NOMO-1 treated with dmso at 0.1 percent for 144 hours (cell line): Measurements from ENCODE around the gene UNC119B.
A peak's percentile ranks its signal among the peaks of the same experiment; 100 is the strongest.
"Not testable (repeated sequence)": the region's sequence is repeated elsewhere in the genome, so short reads cannot be mapped to it uniquely, and the experiment has no call there.

ENCODE experiments used
- DNase-seq: peaks from one replicate; lab custom pipeline; 2025; ENCODE audit not compliant: unreplicated experiment; lab: John Stamatoyannopoulos, UW

Gene UNC119B

GRCh38 chr12:120718055-120718454, 7.8 kb downstream of the UNC119B start:
- DNase-seq = no peak

DNA sequence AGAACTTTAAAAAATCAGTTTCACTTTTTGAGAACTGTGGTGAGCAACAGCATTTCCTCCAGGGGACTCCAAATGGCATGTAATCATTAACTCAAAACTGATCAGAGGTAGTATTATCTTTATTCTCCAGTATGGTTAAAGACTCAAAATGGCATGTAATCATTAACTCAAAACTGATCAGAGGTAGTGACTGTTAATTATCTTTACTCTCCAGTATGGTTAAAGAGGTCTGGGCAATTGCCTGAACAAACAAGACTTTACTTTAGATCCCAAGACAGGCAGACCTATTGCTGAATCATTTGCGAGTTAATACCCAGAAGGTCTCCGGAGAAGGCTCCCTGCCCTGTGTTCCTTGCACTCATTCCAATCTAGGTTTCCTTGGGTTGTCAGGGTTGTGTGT, 8.8 kb downstream of the UNC119B start:
- no peak for DNase-seq

DNA sequence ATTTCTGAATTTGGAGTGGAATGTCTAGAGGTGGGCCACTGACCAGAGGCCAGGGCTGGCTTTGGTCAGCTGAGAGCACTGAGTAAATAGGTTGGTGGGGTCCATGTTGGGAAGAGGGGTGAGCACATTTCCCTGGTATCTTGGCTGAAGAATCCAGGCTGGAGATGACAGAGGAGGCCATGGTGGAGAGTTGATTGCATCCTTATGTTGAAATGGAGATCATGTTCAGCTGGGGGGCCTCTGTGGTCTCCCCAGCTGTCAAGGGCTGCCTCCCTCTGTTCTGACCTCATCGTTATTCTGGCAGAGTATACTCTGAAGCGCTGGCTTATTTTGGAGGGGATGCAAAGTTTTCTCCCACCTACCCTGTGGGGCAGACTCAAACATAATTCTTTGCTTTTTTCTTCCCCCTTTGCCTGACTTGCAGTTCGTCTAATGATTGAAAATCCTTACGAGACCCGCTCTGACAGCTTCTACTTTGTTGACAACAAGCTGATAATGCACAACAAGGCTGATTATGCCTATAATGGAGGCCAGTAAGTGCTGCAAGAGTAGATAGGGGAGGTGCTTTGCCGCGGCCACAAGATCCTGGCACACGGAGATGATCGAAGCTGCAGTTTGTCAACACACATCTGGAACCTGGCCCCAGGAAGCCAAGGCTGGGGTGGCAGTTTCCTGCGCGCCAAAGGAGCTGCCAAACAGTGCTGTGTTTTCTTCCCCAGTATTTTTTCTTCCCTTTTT, 9.4 kb downstream of the UNC119B start:
- no peak for DNase-seq

DNA sequence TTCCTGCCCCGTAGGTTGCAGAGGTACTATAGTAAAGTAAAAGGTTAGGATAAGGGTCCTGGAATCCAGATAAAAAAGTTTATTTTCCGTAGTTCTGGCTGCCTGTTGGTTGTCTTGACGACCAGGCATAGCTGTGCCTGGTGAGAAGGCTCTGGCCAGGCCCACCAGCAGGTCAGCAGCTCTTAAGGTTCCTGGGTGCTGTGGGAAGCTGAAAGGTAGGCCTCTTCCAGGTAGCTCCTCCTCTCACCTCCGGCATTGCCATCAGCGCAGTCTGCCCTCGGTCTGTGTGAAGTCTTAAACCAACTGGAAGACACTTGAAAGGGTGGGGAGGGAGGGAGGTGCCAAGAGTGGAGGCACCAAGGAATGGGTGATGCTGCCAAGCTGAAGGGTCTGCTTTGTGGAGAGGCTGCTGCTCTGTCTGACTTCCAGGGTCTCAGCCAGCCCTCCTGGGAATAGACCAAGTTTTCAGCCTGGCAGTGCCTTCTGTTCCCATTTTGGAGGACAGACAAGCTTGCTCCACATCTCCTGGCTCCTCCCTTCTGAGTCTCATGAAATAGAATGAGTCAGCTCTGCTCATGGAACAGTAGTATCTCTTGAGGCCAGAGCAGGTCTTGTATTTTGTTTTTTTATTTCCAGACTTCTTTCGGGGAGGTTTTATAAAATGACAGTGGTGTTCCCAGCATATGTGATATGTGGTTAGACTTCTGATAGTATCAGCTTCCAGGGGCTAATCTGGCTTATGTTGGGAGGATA, 10.2 kb downstream of the UNC119B start:
- no peak for DNase-seq

GRCh38 chr12:120720987-120721801, 10.9 kb downstream of the UNC119B start:
- no peak for DNase-seq

GRCh38 chr12:120721866-120722265, 11.6 kb downstream of the UNC119B start:
- DNase-seq = no peak

DNA sequence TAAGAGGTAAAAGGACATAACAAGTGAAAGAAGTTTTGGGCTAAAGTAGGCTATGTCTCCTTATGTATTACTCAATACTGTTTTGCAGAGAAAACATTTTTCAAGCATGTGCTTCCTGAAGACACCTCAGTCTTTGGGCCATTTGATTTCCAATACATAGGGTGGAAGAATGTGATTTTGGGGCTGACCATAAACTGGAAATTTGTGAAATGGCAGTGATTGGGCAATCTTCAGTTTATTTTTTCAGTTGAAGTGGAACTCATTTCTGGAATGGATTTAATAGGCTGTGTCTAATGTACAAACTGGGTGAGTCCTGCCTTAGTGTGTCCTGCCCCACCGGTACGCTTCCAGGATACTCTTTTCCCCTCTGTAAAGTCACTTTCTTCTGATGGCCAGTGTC, 12.5 kb downstream of the UNC119B start:
- no peak for DNase-seq

DNA sequence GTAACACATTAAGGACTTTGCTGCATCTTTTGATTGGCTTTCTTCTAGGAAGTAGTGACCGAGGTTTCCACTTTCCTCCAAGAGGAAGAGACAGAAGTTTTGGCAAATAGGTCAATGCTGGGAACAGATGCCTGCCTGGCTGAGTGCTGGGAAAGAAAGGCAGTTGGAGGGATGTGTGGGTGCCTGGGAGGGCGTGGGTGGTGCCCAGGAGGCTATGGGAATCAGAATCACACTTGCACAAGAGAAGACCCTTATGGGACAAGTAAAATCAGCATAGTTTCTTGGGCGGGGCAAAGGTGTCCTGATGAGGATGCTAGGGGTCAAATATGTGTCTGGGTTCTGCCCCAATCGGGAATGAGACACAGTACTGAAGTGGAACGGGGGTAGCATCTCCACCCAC, 14.5 kb downstream of the UNC119B start:
- no peak for DNase-seq

- DNase-seq = no peak
Observed at GRCh38 chr12:120725151-120725658, 14.9 kb downstream of the UNC119B start.

DNA sequence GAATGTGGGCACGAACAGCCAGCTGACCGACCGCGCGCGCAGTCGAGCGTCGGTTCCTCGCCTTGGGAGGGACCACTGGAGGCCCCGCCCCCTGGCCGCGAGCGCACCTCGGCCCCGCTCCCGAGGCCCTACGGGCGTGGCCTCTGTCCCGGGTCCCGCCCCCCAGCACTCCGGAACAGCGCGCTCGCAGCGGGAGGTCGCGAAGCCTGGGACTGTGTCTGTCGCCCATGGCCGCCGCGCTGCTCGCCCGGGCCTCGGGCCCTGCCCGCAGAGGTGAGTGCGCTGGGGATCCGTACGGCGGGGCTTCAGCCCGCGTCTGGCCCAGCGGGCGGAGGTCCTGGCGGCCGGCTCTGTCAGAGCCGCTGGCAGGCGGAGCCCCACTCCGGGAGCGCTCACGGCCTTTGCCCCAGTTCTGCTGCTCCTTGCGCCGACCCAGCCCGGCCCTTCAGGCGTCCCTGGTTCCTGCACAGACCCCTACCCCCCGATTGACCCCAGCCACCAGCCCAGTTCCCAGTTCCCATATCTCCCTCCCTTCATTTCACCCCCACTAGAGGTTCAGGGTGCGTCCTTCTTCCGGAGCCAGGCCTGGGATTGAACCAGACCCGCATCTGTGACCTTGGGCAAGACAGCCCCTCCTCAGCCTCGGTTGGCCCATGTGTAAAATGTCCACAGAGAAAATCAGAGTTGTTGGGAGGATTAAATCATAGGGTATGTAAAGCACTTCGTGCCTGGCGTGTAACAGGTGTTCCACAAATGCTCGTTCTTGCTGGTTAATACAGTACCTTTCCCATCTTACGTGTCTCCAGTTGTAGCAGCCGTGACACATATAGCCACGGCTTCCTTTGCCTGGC, 15.6 kb downstream of the UNC119B start, which contains the start of gene ACADS:
ACADS (plus strand) TSS at position 168 of the 851 bp plus-strand sequence; CDS start at position 228, 60 bp downstream.
- DNase-seq = peak; percentile 82

- DNase-seq = no peak
Observed at GRCh38 chr12:120726510-120726793, 16.2 kb downstream of the UNC119B start.

DNA sequence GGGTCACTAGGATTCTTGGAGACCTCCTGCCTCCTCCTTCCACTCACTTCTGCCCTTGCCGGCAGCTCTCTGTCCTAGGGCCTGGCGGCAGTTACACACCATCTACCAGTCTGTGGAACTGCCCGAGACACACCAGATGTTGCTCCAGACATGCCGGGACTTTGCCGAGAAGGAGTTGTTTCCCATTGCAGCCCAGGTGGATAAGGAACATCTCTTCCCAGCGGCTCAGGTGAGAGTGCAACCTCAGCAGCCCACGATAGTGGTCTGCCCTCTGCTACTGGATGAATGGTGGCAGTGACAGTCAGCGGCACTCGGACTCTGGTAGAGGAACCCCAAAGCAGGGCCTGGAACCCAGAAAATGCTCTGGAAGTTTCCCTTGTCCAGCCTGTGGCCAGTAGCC, 16.7 kb downstream of the UNC119B start:
- no peak for DNase-seq

DNA sequence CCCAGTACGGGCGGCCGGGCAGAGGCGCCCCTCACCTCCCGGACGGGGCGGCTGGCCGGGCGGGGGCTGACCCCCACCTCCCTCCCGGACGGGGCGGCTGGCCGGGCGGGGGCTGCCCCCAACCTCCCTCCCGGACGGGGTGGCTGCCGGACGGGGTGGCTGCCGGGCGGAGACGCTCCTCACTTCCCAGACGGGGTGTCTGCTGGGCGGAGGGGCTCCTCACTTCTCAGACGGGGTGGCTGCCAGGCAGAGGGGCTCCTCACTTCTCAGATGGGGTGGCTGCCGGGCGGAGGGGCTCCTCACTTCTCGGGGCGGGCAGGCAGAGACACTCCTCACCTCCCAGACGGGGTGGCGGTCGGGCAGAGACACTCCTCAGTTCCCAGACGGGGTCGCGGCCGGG, 21.9 kb downstream of the UNC119B start:
- DNase-seq = not testable (repeated sequence)

- DNase-seq = no peak
Observed at GRCh38 chr12:120733574-120733973, 23.3 kb downstream of the UNC119B start.

GRCh38 chr12:120734210-120734609, 24.0 kb downstream of the UNC119B start:
- no peak for DNase-seq

- DNase-seq = no peak
Observed at GRCh38 chr12:120735181-120735580, 24.9 kb downstream of the UNC119B start.

GRCh38 chr12:120736404-120737331, 26.4 kb downstream of the UNC119B start:
- no peak for DNase-seq

DNA sequence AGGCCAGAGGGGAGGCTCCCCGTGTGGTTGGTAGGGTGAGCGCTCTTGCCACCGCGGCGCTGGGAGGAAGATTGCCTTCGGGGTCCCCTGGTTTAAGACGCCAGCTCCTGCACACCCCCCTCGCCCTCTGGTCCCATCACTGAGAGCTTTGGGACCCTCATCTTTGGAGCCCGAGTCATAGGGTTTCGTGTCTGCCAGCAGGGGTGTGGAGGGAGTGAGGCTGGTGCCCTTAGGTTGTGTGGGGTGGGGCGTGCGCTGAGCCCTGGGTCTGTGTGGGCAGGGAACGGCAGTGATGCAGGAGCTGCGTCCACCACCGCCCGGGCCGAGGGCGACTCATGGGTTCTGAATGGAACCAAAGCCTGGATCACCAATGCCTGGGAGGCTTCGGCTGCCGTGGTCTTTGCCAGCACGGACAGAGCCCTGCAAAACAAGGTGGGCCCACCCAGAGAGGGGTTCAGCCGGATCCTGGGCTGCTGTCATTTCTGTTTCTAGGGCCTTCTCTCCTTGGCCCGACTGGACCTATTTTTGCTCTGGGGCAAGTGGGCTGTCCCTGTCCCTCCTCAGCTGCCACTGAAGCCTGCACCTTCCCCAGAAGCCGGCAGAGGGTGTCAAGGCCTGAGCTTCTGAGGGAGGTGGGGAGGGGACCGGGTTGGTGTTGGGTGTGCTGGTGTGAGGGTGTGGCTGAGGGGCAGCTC, 27.4 kb downstream of the UNC119B start:
- DNase-seq = no peak
